NOMO-1 (cell line): ENCODE measurements around the gene TAS2R30.

Experiments
- DNase-seq, 2 experiments: peaks; one replicate each; lab custom pipeline; 2025; ENCODE audit not compliant: unreplicated experiment in 2 of 2; lab: John Stamatoyannopoulos, UW

TAS2R30 gene, protein sequence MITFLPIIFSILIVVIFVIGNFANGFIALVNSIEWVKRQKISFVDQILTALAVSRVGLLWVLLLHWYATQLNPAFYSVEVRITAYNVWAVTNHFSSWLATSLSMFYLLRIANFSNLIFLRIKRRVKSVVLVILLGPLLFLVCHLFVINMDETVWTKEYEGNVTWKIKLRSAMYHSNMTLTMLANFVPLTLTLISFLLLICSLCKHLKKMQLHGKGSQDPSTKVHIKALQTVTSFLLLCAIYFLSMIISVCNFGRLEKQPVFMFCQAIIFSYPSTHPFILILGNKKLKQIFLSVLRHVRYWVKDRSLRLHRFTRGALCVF

DNA sequence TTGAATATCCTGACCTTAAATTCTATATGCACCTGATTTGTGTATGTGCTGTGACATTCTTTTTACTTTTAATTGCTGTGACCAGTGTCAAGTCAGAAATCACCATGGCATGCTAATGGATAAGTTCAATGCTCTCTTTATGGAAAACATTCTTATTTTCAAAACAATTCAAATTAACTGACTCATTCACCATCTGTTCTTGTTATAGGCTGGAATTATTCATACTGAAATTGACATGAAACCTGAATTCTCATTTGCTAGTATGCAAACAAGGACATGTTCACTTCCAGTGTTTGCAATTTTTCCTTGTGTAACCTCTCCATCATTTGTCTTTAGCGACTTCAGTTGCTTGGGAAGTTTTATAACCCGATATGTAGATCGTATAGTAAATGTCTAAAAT lies at the start of gene TAS2R30:
Gene TAS2R30 (minus strand): TSS at position 340 of the 400 bp plus-strand sequence. CDS start 400 bp downstream, outside the sequence.
- no peak for DNase-seq

DNA sequence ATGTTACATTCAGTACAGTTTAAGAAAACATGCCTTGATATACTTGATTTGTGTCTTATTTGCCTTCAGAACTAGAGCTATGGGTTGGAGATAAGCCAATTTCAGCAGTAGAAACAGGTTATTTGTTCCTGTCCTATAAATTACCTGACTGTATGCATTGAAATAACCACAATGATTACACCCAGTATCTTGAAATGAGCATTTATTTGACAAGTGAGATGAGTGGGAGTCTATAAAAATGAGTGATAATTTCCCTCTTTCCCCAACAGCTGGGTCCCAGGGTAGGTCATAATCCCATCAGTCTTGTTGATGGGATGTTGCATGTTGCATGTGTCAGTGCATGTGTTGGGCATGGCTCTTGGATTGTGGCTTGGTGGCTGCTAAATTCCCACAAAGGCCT lies 48.6 kb upstream of the TAS2R30 start:
- no peak for DNase-seq

DNA sequence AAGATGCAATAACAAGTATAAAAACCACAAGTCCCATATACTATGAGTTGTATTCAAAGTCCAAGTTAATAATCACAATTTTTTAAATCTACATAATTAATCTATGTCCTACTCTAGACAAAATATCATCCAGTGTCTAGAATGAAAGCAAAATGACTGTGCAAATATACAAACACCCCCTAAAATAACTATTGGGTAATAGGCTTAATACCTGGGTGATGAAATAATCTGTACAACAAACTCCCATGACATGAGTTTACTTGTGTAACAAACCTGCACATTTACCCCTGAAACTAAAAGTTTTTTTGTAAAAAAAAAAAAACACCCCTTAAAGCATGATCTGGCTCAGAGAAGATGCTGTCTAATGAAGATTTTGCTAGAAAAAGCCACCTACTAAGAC lies 48.1 kb upstream of the TAS2R30 start:
- DNase-seq: no peak

DNA sequence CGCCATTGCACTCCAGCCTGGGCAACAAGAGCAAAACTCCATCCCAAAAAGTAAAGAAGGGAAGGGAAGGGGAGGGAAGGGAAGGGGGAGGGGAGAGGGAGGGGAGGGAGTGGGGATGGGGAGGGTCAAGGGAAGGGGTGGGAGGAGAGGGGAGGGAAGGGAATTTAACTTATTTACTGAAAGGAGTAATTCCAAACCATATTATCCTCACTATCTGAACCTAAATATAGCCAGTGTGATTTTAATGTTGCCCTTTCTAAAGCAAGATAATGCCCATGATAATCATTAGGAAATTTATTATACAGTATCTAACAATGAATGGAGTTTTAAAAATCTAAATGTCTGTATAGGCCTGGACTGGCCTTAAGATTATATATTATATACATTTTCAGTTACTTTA lies 43.8 kb upstream of the TAS2R30 start:
- DNase-seq: no peak

DNA sequence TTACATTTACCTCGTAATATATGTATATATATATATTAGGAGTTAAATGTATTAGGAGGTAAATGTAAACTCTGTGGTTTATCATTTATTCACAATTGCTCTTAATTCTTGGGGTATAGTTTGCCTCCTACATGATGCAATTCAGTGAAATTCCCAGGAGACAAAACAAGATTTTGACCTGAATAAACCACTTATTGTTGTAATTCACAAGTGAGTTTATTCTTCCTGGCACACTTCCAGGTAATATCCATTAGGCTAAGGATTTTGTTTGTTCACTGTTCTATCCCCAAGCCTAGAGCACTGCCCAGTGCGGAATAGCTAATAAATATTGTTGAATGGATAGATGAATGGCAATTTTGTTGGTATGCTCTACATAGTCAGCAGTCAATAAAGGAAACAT lies 39.6 kb upstream of the TAS2R30 start:
- no peak for DNase-seq

DNA sequence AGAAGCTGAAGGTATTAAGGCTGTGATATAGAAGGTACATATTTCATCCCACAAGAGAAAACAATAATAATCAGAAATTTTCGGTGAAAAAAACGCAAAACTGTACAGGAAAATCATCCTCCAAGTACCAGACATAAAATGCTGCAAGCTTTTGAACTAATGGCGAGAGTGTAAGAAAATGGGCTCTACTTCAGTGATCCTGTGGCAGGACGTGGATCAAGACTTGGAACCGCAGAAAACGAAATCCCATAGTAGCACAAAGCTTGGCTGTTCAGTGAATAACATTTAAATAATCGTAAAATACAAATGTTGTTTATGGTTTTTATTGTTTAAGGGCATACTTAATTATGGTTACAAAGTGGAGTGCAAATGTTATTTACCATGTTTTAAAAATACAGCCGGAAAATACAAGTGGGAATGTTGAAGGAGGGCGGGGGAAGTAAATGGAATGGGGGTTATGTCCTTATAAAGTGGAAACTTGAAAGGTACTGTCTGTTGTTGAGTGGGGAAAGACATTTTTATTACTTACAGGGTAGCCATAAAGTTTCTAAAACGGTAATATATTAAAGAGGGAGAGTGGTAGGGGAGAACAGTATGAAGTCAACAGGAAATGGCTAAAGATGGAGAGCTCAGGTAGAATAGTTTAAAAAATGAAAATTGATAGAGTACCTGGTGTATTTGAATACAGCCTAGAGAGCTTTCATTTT lies 37.7 kb upstream of the TAS2R30 start:
- DNase-seq: peak; percentile 0 to 22

DNA sequence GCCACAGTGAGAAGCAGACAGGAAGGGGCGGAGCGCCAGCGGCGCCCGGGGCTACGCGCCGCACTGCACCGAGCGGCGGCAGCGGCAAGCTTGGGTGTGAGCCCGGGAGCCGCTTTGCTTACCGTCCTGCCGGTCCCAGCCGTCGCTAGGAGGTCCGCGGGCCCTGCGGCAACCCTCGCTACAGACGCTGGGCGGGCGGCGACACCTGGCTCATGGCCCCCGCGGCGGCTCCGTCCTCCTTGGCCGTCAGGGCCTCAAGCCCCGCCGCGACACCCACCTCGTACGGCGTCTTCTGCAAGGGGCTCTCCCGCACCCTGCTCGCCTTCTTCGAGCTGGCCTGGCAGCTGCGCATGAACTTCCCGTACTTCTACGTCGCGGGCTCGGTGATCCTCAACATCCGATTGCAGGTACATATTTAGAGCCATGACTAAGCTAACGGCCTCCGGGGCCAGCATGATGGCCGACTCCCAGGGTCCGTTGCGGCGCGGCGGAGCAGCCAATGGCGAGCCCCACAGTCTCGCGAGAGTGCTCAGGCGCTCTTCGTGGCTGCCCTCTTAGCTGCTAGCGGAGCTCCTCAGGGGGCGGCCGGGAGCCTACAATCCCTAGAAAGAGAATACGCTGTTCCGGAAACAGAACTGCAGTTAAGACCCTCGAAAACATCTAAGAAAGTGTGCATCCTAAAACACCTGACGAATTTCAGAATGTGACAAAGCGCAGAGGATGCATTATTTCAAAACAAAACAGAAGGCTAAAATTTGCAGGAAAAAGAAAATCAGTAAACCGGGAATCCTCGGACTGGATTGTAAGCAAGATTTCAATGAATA lies 36.9 kb upstream of the TAS2R30 start, which contains the start of gene SMIM10L1:
Gene SMIM10L1 (plus strand): TSS at position 50 of the 824 bp plus-strand sequence. CDS start 163 bp downstream, at position 213.
- peak; percentile 83 to 91 for DNase-seq

DNA sequence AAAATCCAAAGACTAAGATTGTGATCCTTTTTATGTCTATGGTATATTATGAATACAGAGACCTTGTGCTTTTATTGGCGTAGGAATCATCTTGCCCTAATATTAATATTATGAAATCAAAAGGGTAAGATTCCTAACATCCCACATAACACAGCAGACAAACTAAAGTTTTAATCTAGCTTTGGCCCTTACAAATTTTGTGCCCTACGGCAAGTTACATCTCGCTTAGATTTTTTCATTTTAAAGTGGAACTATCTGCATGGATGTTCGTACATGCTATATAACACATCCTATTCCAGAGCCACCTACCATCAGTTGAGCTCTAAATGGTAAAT lies 36.3 kb upstream of the TAS2R30 start:
- no peak for DNase-seq

DNA sequence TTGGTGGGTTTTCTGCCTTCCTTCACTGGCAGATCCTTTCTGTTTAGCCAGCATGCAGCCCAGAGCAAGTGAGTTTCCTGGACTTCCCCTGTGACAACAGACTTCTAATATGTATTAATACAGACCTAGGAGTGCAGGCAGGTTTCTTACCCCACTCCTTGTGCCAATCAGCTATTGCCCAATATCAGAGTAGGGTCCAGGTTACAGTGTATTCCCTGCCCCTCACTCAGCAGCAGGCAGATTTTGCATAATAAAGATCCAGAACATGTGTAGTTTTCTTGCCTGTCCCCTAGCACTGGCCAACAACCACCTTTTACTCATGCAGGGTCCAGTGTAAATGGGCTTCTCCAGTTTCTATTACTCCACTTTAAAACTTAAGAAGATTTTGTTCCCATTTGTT lies 31.9 kb upstream of the TAS2R30 start:
- DNase-seq: no peak

DNA sequence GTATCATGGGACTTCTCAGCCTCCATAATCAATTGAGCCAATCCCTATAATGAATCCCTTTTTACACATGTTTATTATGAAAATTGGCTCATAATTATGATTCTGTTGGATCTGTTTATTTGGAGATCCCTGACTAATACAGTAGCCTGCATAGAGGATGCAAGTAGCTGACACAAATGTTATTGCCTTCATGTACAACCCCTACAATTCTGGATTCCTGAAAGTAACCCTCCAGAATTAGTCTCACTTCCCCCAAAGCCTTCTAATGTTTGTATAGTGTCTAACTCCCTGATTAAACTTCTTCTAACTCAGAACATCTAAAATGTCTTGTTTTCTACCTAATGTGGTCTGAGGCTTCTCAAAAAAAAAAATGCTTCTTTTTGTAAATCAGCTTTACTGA lies 29.9 kb upstream of the TAS2R30 start:
- no peak for DNase-seq

DNA sequence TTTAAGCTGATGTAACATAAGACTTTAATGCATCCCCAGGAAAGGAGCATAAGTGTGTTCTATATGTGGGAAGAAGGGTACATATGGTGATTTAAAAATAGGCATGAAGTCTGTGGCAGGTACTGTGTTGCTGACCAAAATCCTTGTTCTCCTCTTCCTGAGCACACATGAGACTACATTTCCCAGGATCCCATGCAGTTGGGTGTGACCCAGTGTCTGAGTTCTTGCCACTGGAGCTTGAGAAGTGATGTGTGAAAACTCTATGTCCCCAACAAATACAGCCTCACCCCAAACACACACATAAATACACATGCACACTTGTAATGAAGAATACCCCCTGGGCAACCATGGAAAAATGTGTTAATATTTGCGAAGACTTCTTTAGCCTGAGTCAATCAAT lies 28.1 kb upstream of the TAS2R30 start:
- no peak for DNase-seq

DNA sequence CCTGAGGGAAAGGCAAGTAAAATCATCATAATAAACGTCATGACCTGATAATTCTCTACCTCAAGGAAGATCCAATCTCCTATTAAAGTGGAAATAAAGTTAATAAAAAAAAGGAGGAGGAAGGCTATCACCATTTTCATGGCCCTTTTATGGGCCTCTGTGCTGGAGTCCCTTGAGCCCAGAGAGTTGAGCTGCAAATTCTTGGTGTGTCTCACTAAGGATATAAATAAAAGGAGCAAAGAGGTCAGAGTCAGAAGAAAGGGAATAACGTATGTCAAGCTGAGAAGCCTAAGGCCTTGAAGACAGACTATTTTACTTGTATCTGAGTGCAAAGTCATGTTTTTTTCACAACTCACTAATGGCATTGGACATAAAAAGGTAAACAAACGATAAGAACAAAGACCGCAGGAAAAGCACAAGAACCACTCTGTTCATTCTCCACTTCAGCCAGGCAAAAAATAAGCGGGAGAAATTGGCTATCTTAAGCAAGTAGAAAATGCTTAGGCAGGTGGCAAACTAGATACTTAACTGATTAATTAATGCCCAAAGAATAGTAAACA lies 24.5 kb upstream of the TAS2R30 start:
- DNase-seq: no peak

DNA sequence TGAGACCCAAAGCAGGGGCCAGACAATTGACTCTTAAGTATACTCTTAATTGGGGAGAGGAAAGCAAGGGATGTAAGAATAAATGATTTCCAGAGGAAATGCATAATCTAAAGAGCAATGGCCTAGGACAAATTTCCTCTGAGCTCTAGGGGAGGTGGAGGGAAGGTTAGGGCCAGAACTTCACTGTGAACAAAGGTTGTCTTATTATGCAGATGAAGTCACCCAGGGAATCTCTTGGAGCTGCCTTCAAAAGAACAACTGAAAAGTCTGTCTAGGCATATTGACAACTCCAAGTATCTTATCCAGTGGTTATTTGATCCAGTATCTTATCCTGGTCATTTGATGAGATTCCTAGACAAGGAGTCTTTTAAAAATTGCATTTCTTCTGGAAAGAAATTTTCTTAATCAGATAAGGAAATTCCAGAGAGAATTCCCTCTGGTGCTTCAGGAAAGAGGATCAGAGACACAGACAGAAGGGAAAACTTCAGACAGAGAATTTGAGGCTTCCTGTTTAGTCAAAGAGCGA lies 20.0 kb upstream of the TAS2R30 start:
- no peak for DNase-seq

DNA sequence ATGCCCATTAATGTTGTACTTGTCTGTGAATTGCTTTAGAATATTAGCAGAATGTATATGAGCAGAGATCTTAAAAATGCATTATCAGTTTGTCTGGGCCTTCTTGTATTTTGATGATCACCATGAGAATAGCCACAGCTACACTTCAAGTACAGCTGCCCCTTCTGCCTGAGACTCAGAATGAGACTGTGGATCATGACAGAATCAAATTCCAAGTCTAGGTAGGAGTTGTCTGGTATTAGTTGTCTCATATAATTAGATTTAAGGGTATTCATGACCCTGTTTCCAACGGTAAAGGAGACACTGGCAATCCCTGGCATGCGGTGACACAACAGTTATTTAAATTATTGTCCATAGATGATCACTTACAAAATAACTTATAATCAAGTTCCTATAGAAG lies 18.3 kb upstream of the TAS2R30 start:
- DNase-seq: no peak

DNA sequence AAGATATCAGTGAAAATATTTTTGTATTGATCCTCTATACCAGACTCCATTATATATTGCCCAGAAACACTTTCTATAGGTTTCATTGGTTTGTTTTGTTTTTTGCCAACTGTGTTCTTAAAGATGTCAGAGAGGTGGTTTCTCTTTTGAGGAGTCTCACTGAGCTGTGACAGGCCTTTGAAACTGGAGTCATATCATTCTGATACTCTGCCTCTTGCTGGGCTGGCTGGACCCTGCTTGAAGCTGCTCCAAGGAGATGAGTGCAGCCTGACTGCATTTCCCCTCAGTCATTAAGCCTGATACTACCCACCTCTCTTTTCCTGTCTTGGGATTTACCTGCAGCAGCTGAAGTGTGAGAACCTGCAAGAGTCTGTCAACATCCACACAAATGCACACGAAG lies 16.4 kb upstream of the TAS2R30 start:
- no peak for DNase-seq

DNA sequence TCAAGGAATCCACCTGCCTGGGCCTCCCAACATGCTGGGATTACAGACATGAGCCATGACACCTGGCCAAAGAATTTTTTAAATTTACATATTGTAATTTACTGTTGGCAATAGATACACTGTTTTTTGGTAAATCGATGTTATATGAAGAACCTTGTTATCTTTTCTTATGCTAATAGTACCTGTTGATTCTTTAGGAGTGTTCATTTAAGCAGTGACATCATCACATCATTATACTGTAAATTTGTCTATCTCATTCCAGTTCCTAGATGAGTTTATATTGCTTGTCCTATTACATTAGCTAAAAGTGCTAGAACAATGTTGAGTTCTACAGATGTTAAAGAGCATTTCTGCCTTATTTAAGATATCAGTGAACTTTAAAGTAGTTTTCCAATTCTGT lies 13.0 kb upstream of the TAS2R30 start:
- DNase-seq: no peak

DNA sequence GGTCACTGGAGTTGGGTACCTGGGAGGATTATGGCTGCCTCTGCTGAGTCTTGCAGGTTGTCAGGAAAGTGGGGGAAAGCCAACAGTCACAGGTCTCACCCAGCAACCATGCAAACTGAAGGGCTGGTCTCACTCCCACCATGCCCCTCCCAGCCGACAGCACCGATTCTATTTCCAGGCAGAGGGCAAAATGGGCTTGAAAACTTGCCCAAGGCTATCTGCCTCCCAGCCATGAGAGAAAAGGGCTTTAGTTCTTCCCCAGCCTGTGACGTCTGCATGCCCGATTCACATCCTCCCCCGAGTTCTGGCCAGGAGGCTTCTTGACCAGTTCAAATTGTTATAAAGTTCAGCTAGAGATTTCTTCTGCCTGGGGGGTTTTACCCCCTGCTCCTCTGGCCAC lies 9.9 kb upstream of the TAS2R30 start:
- DNase-seq: no peak

DNA sequence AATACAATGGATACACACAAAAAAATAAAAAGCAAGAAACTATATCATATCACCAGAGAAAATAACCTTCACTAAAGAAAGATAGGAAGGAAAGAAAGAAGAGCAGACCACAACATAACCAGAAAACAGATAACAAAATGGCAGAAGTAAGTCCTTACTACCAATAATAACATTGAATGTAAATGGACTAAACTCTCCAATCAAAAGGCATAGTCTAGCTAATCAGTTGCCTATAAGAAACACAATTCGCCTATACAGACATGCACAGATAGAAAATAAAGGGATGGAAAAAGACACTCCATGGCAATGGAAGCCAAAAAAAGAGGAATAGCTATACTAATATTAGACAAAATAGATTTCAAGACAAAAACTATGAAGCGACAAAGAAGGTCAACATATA lies 8.9 kb upstream of the TAS2R30 start:
- DNase-seq: no peak

DNA sequence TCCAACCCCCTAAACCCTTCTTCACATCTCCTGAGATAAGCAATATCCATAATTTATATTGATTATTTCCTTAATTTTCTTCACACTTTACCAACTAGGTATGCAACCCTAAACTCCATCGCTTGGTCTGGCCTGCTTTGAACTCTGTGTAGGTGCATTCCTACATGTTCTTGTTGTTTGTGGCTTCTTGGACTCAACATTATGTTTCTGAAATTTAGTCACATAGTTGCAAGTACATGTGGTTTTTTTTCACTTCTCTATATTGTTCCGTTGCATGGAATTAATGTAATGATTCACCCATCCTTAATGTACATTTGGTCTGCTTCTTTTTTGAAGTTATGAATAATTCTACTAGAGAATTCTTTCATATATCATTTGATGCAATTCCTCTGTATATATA lies 1.6 kb upstream of the TAS2R30 start:
- DNase-seq: no peak

DNA sequence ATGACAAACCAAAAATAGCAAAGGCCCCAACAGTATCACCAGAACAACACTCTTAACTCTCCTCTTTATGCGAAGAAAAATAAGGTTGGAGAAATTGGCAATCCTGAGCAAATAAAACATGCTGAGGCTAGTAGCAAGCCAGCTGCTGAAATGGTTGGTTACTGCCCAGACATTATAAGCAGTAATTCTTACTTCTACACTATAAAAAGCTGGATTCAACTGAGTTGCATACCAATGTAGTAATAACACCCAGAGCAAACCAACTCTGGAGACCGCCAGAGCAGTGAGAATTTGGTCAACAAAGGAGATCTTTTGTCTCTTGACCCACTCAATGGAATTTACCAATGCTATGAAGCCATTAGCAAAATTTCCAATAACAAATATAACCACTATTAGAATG lies 628 bp downstream of the TAS2R30 start:
- DNase-seq: no peak

DNA sequence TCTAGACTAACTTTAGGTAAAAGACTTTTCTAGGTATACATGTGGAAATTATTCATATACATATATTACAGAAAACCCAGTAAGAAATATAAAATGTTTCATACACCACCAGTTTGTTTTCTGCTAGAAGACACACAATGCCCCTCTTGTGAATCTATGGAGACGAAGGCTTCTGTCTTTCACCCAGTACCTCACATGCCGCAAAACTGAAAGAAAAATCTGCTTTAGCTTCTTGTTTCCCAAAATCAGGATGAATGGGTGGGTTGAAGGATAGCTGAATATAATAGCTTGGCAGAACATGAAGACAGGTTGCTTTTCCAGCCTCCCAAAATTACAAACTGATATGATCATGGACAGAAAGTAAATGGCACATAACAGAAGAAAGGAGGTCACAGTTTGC lies 1.3 kb downstream of the TAS2R30 start:
- no peak for DNase-seq
